ENCODE results near the gene RFX1. TPM values are rescaled to one million over a fixed set of nuclear protein-coding genes. Genes with fewer than 3 reads are reported as not detected.

RFX1 gene
- total RNA-seq, 1 donor from 2014 or later: 4.2 TPM

DNA sequence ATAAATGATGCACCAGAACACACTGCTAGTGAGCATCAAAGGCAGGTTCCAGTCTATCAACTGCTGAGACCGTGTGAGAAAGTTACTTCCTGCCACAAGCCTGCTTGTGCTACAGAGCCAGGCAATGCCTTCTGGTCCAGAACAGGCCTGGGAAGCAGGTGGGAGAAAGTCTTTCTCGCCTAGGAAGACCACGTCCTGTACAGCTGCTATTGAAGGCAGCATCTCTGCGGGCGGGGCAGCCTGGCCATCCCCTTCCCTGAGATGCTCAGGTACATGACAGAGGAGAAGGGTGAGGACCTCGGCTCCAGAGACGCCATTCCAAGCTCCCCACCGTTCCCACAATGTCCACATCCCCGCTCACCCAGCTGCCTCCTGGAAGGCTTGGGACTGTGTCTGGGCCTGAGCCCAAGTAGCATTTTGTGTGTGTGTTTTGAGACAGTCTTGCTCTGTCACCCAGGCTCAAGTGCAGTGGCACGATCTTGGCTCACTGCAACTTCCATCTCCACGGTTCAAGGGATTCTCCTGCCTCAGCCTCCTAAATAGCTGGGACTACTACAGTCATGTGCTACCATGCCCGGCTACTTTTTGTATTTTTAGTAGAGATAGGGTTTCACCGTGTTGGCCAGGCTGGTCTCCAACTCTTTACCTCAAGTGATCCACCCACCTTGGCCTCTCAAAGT, 3.4 kb downstream of the RFX1 start:
- TF ChIP-seq, protein P1, sequence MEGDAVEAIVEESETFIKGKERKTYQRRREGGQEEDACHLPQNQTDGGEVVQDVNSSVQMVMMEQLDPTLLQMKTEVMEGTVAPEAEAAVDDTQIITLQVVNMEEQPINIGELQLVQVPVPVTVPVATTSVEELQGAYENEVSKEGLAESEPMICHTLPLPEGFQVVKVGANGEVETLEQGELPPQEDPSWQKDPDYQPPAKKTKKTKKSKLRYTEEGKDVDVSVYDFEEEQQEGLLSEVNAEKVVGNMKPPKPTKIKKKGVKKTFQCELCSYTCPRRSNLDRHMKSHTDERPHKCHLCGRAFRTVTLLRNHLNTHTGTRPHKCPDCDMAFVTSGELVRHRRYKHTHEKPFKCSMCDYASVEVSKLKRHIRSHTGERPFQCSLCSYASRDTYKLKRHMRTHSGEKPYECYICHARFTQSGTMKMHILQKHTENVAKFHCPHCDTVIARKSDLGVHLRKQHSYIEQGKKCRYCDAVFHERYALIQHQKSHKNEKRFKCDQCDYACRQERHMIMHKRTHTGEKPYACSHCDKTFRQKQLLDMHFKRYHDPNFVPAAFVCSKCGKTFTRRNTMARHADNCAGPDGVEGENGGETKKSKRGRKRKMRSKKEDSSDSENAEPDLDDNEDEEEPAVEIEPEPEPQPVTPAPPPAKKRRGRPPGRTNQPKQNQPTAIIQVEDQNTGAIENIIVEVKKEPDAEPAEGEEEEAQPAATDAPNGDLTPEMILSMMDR (conservative IDR thresholded peaks at IDR 0.05; ENCODE audit: low read depth, low read length): no peak
- H3K4me3 ChIP-seq (ENCODE audit: low read depth, low read length): no peak overlapping the region
- no peak for DNase-seq (ENCODE audit: low read depth)

DNA sequence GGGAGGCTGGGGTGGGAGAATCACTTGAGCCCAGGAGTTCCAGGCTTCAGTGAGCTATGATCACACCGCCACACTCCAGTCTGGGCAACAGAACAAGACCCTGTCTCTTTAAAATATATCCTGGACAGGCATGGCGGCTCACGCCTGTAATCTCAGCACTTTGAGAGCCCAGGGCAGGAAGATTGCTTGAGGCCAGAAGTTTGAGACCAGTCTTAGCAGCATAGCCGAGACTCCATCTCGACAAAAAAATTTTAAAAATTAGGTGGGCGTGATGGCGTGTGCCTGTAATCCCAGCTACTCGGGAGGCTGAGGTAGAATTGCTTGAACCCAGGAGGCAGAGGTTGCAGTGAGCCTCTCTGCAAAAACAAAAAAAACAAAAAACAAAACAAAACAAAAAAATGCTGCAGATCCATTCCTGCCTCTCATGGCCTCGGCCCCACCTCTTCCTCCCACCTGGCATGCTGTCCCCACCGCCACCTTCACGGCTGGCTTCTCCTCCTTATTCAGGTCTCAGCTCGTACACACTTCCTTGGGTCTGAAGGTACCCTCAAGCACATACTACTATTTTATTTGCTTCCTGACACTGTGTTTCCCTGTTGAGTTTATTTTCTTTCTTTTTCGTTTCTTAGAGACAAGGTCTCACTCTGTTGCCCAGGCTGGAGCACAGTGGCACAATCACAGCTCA, 5.3 kb downstream of the RFX1 start:
- DNase-seq (ENCODE audit: low read depth): no peak
- H3K4me3 ChIP-seq (ENCODE audit: low read depth, low read length): no peak overlapping the region
- TF ChIP-seq, protein P1 (conservative IDR thresholded peaks at IDR 0.05; ENCODE audit: low read depth, low read length): no peak

DNA sequence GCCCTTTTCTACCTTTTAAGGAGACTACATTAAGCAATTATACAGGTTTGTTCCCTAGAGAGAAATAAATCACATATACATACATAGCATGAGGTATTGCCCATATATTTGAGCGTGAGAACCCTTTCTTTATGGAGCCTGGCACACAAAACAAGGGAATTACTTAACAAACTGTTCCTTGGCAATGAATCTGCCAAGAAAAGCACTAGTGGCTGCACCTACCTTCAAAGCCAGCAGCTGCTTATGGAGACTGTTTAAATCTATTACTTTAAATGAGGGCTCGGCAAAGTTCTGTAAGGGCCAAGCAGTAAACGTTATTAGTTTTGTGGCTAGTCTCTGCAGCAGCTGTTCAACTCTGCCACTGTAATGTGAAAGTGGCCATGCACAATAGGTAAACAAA, 7.0 kb downstream of the RFX1 start:
- DNase-seq (ENCODE audit: low read depth): no peak
- TF ChIP-seq, protein P1 (conservative IDR thresholded peaks at IDR 0.05; ENCODE audit: low read depth, low read length): no peak
- H3K4me3 ChIP-seq (ENCODE audit: low read depth, low read length): no peak overlapping the region

DNA sequence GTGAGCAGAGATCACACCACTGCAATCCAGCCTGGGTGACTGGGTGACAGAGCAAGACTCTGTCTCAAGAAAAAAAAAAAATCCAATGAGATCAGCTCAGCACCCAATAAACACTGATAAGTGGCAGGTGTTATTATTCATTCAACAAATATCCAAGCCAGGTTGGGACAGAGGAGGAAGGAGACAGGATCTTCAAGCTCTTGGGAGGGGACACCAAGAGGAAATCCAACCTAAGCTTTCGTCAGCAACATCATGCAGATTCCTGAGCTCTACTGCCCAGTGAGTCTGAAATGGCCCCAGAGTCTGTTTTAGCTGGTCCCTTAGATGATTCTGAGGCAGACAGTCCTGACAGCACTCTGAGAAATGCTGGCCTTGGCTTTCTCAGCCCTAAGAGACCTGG, 7.7 kb downstream of the RFX1 start:
- DNase-seq (ENCODE audit: low read depth): no peak
- H3K4me3 ChIP-seq (ENCODE audit: low read depth, low read length): no peak overlapping the region
- TF ChIP-seq, protein P1 (conservative IDR thresholded peaks at IDR 0.05; ENCODE audit: low read depth, low read length): no peak

DNA sequence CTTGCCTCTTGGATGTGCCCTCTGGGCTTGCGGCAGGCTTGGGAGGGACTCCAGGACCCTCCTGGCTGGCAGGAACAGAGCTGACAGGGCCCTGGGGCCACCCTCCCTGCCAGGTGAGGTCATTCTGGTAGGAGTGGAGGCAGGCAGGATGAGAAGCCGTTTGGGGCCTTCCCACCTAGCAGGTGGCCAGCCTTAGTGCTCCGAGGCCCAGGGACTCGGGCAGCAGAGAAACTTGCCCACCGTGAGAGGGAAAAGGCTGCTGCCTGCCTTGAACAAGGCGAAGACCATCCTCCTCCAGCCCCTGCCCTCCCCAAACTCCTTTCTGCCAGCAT, 8.5 kb downstream of the RFX1 start:
- TF ChIP-seq, protein P1 (conservative IDR thresholded peaks at IDR 0.05; ENCODE audit: low read depth, low read length): no peak
- no peak overlapping the region for H3K4me3 ChIP-seq (ENCODE audit: low read depth, low read length)
- no peak for DNase-seq (ENCODE audit: low read depth)

DNA sequence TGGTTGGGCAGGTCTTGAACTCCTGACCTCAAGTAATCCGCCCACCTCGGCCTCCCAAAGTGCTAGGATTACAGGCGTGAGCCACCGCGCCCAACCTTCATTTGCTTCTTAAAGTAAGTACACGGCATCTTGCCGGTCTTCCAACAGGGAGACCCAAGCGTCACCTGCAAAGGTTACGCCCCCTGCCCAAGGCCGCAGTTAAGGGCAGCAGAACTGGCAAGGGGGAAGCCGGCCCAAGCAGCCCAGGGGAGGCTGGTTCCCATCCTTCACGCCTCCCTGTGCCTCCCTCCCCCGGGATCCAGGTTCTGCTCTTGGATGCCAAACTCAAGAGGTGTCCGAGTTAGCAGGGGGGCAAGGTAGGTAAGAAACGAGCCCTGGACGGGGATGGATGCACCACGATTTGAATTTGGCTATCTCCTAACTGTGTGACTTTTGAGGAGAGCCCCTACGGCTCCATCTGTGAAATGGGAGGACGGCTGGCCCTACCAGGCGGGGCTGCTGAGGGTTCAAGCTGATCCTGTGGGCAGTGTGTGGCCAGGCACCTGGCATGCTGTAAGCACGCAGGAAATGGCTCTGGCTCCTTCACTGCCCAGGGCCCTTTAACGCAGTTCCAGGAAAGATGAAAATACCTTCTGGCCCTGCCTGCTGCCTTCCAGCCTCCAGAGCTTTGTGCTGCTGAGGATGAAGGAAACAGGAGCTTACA, 9.0 kb downstream of the RFX1 start:
- H3K4me3 ChIP-seq (ENCODE audit: low read depth, low read length): no peak overlapping the region
- TF ChIP-seq, protein P1 (conservative IDR thresholded peaks at IDR 0.05; ENCODE audit: low read depth, low read length): no peak
- DNase-seq (ENCODE audit: low read depth): no peak

Measured in epithelial cell of proximal tubule (primary cell).